A549 (cell line): ENCODE data around the gene PPP1R15A.

Source experiments
- FOSL2 ChIP-seq, 2 experiments: fragments of 450-650 bp in 1 of 2; fragments of >200 bp in 1 of 2; sonication (Bioruptor Twin) in 1 of 2; formaldehyde crosslinking; IDR thresholded peaks; 2 replicates each; pipeline versions ENCODE4 v1.5.0 to v1.6.1; 2016 to 2020; ENCODE audit warnings: mild to moderate bottlenecking in 1 of 2, moderate library complexity in 1 of 2
- MAFK ChIP-seq: fragments of 450-650 bp; IDR thresholded peaks from 2 replicates; pipeline ENCODE4 v1.6.1; 2014; ENCODE audit not compliant: partially characterized antibody
- RCOR1 ChIP-seq: fragments of 150-350 bp; IDR thresholded peaks from 2 replicates; pipeline ENCODE4 v1.6.1; 2014; ENCODE audit warnings: antibody characterized with exemption, low read length, low read depth
- TF ChIP-seq, protein P1 (sequence below): IDR thresholded peaks from 2 replicates; pipeline ENCODE4 v1.6.1; 2012; ENCODE audit warnings: low read depth, borderline replicate concordance
- TF ChIP-seq, protein P2 (sequence below): fragments of >200 bp; sonication (Bioruptor Twin); formaldehyde crosslinking; IDR thresholded peaks from 3 replicates; pipeline ENCODE4 v1.5.1; 2016

DNA sequence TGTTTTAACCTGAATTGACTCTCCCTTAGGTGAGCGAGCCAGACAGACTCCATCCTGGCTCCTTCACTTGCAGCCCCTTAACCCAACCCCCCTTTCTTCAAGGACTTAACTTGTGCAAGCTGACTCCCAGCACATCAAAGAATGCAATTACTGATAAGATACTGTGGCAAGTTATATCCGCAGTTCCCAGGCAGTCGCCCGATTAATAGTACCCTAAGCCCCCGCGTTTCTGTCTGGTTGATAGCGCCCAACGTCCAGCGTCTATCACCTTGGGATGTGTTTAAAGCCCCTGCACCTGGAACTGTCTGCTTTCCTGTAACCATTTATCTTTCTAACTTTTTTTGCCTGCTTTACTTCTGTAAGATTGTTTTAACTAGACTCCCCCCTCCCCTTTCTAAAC is 42.1 kb upstream of the PPP1R15A start:
- no peak for TF ChIP-seq MAFK
- TF ChIP-seq RCOR1: no peak
- no peak for TF ChIP-seq FOSL2 (IDR thresholded peaks at IDR 0.05)
- no peak for TF ChIP-seq FOSL2 (CRISPR knock-in tag; IDR thresholded peaks at IDR 0.05)
- TF ChIP-seq, protein P1, sequence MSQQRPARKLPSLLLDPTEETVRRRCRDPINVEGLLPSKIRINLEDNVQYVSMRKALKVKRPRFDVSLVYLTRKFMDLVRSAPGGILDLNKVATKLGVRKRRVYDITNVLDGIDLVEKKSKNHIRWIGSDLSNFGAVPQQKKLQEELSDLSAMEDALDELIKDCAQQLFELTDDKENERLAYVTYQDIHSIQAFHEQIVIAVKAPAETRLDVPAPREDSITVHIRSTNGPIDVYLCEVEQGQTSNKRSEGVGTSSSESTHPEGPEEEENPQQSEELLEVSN: no peak
- TF ChIP-seq, protein P2, sequence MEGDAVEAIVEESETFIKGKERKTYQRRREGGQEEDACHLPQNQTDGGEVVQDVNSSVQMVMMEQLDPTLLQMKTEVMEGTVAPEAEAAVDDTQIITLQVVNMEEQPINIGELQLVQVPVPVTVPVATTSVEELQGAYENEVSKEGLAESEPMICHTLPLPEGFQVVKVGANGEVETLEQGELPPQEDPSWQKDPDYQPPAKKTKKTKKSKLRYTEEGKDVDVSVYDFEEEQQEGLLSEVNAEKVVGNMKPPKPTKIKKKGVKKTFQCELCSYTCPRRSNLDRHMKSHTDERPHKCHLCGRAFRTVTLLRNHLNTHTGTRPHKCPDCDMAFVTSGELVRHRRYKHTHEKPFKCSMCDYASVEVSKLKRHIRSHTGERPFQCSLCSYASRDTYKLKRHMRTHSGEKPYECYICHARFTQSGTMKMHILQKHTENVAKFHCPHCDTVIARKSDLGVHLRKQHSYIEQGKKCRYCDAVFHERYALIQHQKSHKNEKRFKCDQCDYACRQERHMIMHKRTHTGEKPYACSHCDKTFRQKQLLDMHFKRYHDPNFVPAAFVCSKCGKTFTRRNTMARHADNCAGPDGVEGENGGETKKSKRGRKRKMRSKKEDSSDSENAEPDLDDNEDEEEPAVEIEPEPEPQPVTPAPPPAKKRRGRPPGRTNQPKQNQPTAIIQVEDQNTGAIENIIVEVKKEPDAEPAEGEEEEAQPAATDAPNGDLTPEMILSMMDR: no peak
